ENCODE data around the gene NCOA1.
A peak's percentile ranks its signal among the peaks of the same experiment; 100 is the strongest.
"Not testable (repeated sequence)": the region's sequence is repeated elsewhere in the genome, so short reads cannot be mapped to it uniquely, and the experiment has no call there.

The NCOA1 gene

DNA sequence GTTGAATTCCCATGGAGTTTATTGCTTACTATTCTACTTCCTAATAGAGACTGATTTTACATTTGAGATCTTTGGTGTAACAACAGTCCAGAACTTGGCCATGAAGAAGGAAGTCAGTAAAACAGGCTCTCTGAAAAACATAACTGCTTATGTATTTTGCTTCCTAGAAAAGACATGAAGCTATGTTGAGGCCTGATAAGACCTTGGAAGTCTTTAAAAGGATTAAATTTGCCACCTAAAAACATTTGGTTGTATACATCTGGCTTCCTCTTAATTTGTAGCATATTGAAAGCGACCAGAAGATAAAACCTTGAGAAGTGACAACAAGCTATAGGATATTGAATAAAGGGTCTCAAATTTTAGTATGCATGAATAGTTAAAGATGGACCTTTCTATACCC lies 265.7 kb downstream of the NCOA1 start:
- no peak for DNase-seq

DNA sequence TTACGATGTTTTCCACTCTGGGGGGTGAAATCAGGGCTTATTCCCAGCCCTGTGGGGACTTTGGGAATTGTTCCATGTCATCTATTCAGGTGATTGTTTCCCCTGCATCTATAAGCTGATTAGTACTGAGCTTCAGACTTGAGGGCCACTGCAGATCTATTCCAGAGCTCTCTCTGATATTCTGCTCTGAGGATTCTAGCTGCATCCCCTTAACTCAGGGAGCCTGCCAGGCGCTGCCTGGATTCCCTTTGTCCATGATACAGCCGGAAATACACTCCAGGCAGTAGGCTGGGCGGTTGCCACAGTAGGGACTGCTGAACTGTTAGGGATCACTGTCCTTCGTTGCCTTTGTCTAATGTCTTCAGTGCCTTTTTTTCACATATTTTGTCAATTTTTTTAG lies 270.8 kb downstream of the NCOA1 start:
- no peak for DNase-seq

DNA sequence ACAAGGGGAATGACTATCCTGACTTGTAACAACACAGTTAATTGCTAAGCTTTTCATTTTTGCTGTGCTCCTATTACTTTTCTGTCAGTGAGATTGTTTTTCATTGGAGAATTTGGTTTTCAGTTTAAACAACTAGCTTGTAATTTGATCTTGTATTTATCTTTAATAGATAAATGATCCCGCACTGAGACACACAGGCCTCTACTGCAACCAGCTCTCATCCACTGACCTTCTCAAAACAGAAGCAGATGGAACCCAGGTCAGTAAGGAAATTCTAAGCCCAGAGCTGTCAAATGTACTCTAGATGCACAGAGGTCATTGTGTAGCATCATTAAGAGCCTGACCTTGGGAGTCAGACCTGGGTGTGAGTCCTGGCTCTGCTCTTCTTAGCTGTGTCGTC lies 271.5 kb downstream of the NCOA1 start:
- peak; percentile 20 for DNase-seq

DNA sequence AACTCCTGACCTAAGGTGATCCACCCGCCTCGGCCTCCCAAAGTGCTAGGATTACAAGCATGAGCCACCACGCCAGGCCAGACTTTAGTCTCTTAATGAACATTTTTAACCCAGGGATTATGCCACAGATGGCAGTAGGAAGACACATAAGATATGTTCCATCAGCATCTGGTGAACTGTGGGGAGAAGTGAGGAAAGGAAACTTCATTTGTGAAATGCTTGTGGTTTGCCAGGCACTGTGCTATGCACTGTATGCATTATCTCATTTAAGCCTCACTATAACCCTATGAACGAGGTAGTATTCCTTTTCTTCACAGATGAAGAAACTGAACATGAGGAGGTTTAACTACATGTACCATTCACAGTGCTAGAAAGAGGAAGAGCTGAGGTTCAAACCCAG lies 272.8 kb downstream of the NCOA1 start:
- DNase-seq: no peak

DNA sequence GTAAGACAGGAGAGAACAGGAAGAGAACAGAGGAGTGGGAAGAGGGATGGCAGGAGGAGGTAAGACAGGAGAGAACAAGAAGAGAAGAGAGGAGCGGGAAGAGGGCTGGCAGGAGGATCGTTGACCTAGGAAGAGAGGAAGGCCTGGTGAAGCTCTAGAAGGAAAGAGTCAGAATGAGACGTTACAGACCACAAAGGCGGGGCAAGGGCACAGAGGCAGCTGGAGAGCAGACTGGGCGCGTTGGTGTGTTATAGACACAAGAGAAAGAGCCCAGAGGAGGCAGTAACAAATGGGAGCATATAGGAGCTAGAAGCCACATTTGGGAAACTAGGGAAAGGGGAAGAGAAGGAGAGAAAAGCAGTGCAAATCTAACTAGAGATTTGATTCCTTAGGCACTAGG lies 275.6 kb downstream of the NCOA1 start:
- no peak for DNase-seq

DNA sequence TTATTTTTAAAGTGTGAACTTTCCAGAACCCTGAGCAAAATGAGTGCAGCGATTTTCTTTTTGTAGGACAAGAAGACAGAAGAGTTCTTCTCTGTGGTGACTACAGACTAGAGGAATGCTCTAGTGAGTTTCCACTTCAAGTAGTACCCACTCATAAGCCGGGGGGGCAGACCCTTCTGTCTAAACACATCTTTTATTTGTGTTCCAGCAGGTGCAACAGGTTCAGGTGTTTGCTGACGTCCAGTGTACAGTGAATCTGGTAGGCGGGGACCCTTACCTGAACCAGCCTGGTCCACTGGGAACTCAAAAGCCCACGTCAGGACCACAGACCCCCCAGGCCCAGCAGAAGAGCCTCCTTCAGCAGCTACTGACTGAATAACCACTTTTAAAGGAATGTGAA lies 277.0 kb downstream of the NCOA1 start:
- DNase-seq: no peak

DNA sequence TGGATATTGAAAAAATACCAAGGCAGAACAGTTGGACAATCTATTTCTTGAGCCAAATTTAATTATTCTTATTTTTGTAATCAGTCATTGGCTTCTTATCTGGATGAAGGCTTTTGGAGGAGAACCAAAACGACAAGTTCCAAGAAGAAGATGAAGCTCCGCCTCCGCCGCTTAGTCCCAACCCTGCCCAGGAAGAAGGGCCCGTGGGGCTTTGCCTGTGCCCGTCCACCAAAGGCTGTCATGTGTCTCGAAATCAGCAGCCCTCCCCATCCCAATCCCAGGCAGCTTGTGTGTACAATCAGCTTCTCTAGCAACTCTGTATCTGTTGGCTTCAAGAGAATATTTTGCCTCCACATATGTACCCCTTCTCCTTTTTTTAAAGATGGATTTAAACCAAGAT lies 277.5 kb downstream of the NCOA1 start:
- DNase-seq: no peak

DNA sequence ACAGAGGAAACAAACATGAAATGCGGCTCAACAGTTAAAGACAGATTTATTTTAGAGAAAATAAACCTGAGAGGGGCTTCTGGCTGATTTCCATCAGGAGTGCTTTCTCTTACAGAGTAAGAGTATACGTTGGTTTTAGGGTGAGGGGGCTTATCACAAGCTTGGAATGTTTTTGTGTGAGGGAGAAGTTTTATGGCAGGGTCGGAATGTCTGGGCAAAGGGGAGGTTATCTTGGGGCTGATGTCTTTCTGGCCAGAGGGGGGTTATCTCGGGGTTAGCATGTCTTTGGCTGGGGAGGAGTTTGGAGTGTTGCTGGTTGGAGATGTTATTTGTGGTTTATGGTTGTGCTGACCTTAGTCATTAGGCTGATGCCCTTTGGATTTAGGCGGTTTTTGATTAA lies 280.0 kb downstream of the NCOA1 start:
- DNase-seq: no peak

DNA sequence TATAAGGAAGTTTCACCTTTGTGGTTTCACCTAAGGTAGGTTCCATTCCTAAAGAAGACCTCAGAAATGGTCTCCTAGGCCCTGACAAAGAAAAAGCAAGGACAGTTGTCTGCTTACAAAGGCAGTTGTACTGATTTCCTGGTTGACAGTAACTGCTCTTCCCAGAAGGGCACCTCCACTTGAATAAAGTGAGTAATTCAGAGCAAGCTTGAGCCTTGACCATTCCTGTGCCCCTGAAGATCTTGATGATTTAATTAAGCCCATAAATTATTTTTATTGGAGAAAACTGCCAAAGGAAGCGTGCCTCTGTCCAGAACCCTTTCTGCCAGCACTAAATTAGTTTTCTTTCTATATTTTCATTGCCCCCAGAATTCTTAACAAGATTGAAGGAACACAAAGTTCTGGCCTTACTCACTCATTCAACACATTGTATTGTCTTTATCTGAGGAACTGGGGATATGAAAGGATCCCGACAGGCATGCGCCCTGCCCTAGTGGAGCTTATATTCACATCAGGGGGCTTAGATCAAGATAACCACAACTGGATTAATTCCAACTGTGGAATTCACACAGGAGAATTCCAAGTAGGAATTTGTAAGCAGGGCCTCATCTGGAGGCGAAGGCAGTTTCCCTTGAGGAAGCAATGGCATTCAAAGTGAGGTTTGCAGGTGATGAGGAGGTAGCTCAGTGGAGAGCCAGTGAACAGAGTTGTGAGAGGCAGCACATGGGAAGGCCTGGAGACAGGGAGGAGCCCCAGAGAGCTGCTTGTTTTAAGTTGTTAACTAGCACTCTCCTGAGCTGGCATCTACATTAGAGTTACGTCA lies 280.9 kb downstream of the NCOA1 start:
- no peak for DNase-seq

DNA sequence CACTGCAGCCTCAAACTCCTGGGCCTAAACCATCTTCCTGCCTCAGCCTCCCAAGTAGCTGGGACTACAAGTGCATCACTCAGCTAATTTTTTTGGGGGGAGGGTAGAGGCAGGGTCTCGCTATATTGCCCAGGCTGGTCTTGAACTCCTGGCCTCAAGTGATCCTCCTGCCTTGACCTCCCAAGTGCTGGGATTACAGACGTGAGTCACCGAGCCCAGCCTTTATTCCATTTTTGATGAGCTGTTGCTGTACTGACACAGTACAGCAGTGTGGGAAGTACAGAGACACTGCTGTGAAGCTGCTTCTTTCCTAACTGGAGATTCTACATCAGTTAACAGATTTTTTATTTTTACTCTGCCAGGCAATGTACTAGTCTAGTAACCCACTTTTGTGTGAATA lies 283.3 kb downstream of the NCOA1 start:
- no peak for DNase-seq

DNA sequence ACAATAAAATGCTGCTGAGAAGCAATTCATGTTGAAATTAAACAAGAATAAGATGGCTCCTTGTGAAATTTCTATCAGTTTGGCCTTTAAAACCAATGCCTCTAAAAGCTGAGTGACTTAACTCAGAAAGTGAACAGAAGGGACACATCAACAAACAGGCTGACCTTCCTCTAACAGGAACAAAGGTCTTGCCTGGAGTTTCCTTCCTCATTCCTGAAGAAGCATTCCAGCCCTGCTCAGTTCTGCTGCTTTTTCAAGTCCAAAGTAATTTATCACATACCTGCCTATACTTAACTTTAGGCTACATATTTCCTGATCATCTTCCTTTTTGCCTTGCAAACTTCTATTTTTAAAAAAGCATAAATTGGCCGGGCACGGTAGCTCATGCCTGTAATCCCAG lies 288.1 kb downstream of the NCOA1 start:
- no peak for DNase-seq

DNA sequence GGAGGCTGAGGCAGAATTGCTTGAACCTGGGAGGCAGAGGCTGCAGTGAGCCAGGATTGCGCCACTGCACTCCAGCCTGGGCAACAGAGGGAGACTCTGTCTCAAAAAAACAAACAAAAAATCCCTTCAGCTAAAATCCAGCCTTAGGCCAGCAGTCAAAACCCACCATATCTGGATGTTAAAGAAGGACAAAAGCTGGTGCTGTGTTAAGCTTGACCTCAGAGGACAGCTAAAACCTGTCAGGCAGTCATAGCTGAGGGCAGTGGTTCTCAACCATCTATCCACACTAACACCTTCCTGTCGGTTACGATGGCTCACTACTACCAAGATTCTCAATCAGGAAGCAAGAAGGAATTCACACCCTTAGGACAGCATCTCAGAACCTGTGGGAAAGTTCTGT lies 292.6 kb downstream of the NCOA1 start:
- DNase-seq: no peak

DNA sequence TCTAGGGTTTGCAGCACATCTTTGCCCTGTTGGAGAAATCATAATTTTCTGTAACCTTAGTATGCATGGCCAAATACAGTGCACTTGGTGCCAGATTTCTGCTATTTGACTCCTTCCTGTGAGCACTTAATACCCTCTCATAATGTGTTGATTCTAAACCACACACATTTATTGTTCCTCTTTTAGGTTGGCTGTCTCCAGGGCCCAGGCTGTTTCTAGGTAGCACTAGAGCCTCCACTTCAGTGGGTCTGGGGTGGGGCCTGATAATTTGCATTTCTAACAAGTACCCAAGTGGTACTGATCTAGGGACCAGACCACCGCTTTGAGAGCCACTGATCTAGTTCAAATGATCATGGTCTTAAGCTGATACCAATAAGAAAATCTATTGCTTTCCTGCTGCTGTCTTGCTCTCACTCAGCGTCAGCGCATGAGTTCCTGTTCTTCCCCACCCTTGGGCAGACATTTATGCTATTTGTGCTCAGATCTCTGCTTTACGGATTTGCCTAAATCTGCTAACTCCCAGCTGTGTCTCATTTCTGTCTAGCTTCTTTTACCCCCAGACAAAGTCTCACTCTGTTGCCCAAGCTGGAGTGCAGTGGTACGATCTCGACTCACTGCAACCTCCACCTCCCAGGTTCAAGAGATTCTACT lies 294.7 kb downstream of the NCOA1 start:
- DNase-seq: peak; percentile 43

DNA sequence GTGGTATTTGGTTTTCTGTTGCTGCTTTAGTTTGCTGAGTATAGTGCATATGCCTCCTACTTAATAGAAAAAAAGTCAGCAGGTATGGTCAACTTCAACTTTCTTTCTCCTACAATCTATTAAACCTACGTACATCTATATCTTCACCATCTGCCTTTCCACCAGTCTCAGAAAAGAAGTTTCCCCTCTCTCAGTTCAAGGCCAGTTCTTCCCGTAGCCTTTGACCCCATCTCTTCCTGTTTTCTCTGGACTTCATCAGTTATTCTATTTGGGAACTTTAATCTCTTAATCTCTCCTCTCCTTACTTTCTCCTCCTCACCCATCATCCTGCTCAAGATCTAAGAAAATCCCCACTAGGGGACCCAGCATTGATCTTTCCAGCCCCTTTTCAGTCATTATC lies 296.5 kb downstream of the NCOA1 start:
- DNase-seq: no peak

DNA sequence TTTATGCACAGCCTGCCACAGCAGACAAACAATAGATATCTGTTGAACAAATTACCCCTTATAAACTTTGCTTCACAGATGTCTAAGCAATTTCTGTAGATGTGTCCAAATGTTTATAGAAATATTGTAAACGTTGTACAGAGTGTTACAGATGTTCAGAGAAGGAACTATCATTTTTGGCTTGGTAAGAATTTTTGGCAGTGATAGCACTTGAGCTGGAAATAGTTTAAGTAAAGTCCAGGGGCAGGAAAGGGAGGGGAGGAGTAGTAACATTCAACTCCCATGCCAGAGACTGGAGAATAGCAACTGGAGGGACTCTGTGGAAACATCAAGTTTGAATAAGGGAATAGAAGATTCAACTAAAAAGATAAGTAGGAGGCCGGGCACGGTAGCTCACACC lies 297.8 kb downstream of the NCOA1 start:
- DNase-seq: no peak

DNA sequence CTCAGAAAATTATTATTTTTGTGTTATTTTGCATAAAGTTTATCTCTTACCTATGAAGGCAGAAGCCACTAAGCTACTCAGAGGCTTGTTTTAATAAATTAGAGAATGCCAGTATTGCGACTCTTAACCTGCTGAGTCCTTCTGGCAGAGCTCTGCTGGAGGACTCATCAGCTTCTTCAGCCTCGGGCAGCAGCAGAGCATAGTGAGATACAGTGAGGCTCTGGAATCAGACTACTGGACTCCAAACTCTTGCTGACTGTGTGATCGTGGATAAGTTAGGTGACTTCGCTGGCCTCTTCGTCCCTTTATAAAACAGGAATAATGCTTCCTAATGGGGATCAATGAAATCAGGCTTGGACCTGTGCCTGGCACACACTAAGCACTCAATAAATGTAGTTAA lies 300.4 kb downstream of the NCOA1 start:
- no peak for DNase-seq

DNA sequence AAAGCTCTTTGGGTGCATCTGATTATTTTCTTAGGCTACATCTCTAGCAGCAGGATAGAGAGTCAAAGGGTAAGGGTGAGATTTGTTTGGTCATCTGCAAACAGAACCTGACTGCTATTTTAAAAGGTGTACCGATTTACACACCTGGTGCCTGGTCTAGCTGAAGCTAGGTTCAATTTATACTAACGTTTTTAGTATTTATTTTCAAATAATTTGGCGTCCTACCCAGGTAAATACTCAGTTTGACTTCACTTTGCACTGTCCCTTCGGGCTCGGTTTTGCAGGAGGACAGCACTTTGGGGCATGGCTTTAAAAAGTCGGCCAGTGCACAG lies 301.5 kb downstream of the NCOA1 start:
- DNase-seq: no peak

DNA sequence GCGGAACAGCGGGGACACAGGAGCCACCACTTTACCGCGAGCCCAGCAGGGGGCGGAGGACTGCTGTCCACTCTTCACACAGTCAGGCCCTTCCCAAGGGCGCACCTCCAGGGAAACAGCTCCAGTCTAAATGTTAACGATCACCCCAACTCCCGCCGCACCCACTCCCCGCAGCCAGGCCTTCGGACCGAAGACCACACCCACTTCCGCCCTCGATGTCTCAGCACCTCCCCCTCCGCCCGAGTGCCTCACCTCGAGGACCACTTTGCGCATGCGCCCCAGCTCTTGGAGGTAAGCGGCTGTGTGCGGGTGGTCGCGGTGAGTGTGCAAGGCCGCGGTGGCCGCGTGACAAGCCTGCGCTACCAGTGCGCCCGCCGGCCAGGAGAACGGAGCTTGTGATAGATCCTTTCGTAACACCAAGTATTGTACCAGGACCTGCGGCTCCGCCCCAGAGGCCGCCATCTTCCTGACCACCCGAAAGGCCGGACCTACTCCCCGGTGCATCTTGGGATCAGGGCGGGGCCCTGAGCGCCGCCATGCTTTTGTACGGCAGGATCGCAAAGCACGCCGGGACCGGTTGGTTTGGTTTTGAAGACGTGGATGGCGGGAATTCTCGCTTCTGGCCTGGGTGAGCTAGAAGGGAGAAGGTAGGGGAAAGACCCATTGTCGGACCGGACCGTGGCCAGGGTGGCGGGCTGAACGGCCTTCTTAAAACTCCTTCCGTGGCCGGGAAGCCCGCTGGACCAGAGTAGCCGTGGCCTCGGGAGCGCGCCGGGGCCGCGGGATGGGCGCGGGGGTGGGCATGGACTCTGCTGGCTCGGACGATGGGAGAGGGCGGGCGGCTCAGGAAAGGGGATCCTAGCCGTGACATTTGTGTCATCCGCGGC lies 302.1 kb downstream of the NCOA1 start, which contains the start of the genes CENPO and PTRHD1:
CENPO (plus strand) TSS at position 552 of the 887 bp plus-strand sequence. CDS start 495 bp downstream, outside the sequence.
PTRHD1 (minus strand) TSS at position 518 of the 887 bp plus-strand sequence; CDS start at position 504, 14 bp downstream.
- DNase-seq: peak; percentile 99

DNA sequence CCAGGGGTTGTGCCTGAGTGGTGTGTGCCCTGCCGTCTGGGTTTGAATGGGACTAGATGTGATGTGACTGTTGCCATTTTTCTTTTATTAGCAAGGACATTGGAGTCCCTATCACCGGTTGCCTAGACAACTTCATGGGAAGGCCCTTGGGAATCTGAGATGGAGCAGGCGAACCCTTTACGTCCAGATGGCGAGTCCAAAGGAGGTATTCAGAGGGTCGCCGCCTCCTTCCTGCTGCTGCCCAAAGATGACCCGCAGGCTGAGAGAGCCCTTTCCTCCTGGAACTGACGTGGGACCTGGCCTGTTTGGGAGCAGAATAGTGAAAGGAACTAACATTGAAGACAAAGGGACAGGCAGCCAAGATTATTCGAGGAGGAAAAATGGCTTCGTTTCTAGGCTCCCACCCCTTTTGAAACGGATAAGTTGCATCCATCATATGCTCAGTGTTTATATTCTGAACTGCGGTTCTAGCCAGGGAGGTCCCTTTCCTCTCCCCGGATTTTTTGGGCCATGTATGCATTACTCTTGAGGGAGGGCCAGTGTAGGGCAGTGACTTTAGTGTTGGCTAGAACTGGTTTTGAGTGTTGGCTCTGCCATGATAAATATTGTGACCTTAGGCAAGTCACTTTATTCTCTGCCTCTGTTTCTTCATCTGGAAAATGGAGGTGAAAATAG lies 302.8 kb downstream of the NCOA1 start:
- peak; percentile 72 for DNase-seq

DNA sequence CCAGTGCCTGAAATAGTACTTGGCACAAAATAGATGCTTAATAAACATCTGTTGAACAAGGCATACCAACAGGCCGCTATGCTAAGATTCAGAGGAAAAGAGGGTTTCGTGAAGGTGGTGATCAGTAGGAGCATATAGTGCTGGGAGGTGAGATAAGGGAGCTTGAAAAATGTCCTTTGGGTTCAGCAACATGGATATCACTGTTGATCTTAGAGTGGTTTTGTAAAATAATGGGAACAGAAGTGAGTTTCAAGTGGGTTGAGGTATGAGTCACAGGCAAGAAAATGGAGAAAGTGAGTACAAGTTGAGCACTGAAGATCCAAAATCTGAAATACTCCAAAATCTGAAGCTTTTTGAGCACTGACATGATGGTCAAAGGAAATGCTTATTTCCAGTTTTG lies 306.6 kb downstream of the NCOA1 start:
- DNase-seq: no peak

DNA sequence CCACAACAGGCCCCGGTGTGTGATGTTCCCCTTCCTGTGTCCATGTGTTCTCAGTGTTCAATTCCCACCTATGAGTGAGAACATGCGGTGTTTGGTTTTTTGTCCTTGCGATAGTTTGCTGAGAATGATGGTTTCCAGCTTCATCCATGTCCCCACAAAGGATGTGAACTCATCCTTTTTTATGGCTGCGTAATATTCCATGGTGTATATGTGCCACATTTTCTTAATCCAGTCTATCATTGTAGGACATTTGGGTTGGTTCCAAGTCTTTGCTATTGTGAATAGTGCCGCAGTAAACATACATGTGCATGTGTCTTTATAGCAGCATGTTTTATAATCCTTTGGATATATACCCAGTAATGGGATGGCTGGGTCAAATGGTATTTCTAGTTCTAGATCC lies 309.4 kb downstream of the NCOA1 start:
- not testable (repeated sequence) for DNase-seq

DNA sequence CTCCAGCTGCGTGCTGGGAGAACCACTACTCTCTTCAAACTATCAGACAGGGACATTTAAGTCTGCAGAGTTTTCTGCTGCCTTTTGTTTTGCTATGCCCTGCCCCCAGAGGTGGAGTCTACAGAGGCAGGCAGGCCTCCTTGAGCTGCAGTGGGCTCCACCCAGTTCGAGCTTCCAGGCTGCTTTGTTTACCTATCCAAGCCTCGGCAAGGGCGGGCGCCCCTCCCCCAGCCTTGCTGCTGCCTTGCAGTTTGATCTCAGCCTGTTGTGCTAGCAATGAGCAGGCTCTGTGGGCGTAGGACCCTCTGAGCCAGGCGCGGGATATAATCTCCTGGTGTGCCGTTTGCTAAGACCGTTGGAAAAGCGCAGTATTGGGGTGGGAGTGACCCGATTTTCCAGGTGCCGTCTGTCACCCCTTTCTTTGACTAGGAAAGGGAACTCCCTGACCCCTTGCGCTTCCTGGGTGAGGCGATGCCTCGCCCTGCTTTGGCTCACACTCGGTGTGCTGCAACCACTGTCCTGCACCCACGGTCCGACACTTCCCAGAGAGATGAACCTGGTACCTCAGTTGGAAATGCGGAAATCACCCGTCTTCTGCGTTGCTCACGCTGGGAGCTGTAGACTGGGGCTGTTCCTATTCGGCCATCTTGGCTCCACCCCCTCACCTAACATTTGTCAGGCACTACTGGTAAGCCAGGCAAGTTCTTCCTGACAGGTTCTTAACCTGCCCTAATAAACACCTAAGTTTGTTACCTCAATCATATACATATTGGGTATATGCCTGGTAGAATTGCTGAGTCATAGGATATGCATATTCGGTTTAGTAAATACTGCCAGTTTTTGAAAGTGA lies 315.0 kb downstream of the NCOA1 start:
- not testable (repeated sequence) for DNase-seq

All from NCI-H2171 treated with DMSO at 0.1 percent for 48 hours (cell line).